ENCODE measurements around the gene VDR.
A peak's percentile ranks its signal among the peaks of the same experiment; 100 is the strongest.

The VDR gene

DNA sequence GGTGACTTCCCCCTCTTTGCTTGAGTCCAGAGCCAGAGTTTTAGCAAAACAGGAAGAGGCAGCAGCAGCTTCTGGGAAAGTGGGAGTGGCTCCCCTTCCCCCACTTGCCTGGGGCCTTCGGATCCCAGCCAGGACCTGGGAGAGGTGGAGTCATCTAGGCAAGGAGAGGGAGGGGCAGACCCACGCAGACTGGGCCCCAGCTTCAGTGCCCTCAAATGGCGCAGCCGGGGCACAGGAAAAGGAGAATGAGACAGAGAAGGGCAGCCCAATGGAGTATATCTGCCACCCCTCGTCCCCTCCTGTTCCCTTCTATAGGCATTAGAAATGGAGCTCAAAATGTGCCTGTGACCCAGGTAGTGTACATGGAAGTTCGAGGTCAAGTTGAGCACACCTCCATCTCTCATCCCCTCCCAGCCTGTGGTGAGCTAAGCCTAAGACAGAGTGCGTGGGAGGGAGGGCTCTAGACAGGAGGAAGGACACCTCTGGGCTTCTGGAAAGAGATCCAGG lies 75.8 kb downstream of the VDR start:
- TF ChIP-seq ESRRG (CRISPR knock-in tag; IDR thresholded peaks at IDR 0.05) (no peak), ISL1 (CRISPR knock-in tag; IDR thresholded peaks at IDR 0.05) (no peak), CSDC2 (CRISPR knock-in tag; IDR thresholded peaks at IDR 0.05) (no peak)
- TF ChIP-seq, protein P1, sequence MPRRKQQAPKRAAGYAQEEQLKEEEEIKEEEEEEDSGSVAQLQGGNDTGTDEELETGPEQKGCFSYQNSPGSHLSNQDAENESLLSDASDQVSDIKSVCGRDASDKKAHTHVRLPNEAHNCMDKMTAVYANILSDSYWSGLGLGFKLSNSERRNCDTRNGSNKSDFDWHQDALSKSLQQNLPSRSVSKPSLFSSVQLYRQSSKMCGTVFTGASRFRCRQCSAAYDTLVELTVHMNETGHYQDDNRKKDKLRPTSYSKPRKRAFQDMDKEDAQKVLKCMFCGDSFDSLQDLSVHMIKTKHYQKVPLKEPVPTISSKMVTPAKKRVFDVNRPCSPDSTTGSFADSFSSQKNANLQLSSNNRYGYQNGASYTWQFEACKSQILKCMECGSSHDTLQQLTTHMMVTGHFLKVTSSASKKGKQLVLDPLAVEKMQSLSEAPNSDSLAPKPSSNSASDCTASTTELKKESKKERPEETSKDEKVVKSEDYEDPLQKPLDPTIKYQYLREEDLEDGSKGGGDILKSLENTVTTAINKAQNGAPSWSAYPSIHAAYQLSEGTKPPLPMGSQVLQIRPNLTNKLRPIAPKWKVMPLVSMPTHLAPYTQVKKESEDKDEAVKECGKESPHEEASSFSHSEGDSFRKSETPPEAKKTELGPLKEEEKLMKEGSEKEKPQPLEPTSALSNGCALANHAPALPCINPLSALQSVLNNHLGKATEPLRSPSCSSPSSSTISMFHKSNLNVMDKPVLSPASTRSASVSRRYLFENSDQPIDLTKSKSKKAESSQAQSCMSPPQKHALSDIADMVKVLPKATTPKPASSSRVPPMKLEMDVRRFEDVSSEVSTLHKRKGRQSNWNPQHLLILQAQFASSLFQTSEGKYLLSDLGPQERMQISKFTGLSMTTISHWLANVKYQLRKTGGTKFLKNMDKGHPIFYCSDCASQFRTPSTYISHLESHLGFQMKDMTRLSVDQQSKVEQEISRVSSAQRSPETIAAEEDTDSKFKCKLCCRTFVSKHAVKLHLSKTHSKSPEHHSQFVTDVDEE (CRISPR knock-in tag; IDR thresholded peaks at IDR 0.05), result no peak
- TF ChIP-seq, protein P2, sequence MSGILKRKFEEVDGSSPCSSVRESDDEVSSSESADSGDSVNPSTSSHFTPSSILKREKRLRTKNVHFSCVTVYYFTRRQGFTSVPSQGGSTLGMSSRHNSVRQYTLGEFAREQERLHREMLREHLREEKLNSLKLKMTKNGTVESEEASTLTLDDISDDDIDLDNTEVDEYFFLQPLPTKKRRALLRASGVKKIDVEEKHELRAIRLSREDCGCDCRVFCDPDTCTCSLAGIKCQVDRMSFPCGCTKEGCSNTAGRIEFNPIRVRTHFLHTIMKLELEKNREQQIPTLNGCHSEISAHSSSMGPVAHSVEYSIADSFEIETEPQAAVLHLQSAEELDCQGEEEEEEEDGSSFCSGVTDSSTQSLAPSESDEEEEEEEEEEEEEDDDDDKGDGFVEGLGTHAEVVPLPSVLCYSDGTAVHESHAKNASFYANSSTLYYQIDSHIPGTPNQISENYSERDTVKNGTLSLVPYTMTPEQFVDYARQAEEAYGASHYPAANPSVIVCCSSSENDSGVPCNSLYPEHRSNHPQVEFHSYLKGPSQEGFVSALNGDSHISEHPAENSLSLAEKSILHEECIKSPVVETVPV (CRISPR knock-in tag; IDR thresholded peaks at IDR 0.05), result no peak
- peak; percentile 80 for ATAC-seq

DNA sequence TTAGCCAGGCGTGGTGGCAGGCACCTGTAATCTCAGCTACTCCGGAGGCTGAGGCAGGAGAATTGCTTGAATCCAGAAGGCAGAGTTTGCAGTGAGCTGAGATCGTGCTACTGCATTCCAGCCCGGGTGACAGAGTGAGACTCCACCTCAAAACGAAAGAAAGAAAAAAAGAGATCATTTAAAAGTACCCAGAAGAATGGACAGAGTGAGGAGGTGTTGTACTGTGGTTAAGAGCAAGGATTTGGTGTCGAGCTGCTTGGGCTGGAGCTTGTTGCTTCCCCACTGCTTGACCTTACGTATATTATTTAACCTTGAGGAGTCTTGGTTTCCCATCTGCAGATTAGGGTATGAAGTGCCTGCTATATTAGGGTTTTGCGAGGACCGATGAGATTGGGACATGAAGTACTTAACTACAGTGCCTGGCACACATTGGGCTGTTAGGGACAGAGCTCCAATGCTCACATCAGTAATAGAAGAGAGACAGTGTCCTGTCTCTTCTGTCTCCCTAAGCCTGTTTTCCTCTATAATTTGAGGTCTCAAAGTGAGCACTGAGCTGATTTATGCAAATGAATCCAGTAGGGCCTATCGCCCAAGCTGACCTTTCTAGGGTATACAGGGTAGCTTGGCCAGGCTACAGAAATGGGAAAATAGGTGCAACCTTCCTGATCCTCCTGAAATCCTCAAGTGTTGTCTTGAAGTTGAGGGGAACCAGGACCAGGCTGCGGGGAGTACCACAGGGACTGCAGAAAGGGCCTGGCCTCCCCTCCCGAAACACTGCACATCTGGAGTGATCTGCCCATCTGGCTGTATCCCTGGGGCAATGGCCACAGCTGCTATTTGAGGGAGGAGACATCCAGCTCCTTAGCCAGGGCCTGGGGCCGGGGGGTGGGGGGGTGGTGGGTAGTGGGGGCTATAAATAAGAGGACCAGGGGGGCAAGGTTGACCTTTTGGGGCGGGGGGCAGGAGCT lies 76.5 kb downstream of the VDR start:
- peak; percentile 19; the same call in 2 of the 3 replicates for ATAC-seq
- TF ChIP-seq SNAI2 (CRISPR knock-in tag; IDR thresholded peaks at IDR 0.05), result no peak
- no peak for TF ChIP-seq ARNTL (CRISPR knock-in tag; IDR thresholded peaks at IDR 0.05; ENCODE audit: borderline replicate concordance, low read depth)
- no peak for TF ChIP-seq TOX (CRISPR knock-in tag; IDR thresholded peaks at IDR 0.05; ENCODE audit: borderline replicate concordance)
- TF ChIP-seq, protein P2 (CRISPR knock-in tag; IDR thresholded peaks at IDR 0.05), result no peak
- TF ChIP-seq BACH2 (CRISPR knock-in tag; IDR thresholded peaks at IDR 0.05; ENCODE audit: borderline replicate concordance), result no peak
- no peak for TF ChIP-seq ZNF565 (CRISPR knock-in tag; conservative IDR thresholded peaks at IDR 0.05; ENCODE audit: low read depth)
- no peak for TF ChIP-seq ESRRG (CRISPR knock-in tag; IDR thresholded peaks at IDR 0.05)
- TF ChIP-seq TCF4 (CRISPR knock-in tag; IDR thresholded peaks at IDR 0.05; ENCODE audit: borderline replicate concordance), result no peak
- no peak for TF ChIP-seq ZC3H10 (CRISPR knock-in tag; IDR thresholded peaks at IDR 0.05)
- TF ChIP-seq, protein P3, sequence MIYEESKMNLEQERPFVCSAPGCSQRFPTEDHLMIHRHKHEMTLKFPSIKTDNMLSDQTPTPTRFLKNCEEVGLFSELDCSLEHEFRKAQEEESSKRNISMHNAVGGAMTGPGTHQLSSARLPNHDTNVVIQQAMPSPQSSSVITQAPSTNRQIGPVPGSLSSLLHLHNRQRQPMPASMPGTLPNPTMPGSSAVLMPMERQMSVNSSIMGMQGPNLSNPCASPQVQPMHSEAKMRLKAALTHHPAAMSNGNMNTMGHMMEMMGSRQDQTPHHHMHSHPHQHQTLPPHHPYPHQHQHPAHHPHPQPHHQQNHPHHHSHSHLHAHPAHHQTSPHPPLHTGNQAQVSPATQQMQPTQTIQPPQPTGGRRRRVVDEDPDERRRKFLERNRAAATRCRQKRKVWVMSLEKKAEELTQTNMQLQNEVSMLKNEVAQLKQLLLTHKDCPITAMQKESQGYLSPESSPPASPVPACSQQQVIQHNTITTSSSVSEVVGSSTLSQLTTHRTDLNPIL (CRISPR knock-in tag; IDR thresholded peaks at IDR 0.05; ENCODE audit: low read depth), result no peak
- TF ChIP-seq RARB (CRISPR knock-in tag; IDR thresholded peaks at IDR 0.05), result no peak
- TF ChIP-seq OSR1 (CRISPR knock-in tag; IDR thresholded peaks at IDR 0.05), result no peak
- TF ChIP-seq GLIS3 (CRISPR knock-in tag; IDR thresholded peaks at IDR 0.05), result no peak
- no peak for TF ChIP-seq ZFP3 (CRISPR knock-in tag; IDR thresholded peaks at IDR 0.05)
- TF ChIP-seq, protein P4, sequence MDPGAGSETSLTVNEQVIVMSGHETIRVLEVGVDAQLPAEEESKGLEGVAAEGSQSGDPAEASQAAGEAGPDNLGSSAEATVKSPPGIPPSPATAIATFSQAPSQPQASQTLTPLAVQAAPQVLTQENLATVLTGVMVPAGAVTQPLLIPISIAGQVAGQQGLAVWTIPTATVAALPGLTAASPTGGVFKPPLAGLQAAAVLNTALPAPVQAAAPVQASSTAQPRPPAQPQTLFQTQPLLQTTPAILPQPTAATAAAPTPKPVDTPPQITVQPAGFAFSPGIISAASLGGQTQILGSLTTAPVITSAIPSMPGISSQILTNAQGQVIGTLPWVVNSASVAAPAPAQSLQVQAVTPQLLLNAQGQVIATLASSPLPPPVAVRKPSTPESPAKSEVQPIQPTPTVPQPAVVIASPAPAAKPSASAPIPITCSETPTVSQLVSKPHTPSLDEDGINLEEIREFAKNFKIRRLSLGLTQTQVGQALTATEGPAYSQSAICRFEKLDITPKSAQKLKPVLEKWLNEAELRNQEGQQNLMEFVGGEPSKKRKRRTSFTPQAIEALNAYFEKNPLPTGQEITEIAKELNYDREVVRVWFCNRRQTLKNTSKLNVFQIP (CRISPR knock-in tag; IDR thresholded peaks at IDR 0.05; ENCODE audit: borderline replicate concordance, low read depth), result no peak

DNA sequence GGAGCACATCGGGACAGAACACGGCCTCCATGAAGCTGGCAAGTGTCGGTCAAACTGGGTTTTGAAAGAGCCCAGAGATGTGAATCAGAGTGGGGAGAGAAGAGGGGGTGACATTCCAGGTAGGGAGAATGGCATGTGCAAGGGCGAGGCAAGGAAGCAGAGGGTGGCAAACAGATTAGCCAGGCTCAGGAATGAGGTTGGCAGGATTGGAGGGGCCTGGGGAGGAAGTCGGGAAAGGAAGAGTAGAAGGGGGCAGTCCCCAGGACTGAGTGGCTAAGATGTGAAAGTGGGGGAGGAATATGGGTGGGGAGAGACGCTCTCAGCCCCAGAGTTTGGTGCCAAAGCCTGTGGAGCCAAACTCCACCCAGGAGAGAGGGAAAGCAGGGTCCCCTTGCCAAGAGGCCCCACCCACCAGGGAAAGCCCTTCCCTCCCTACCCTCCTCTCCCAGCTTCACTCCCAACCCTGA lies 79.6 kb downstream of the VDR start:
- ATAC-seq, result no peak
- no peak for TF ChIP-seq TOX (CRISPR knock-in tag; IDR thresholded peaks at IDR 0.05; ENCODE audit: borderline replicate concordance)
- TF ChIP-seq ZC3H10 (CRISPR knock-in tag; IDR thresholded peaks at IDR 0.05), result no peak
- no peak for TF ChIP-seq ESRRG (CRISPR knock-in tag; IDR thresholded peaks at IDR 0.05)
- TF ChIP-seq ZNF8 (CRISPR knock-in tag; IDR thresholded peaks at IDR 0.05), result no peak
- no peak for TF ChIP-seq ISL1 (CRISPR knock-in tag; IDR thresholded peaks at IDR 0.05)
- TF ChIP-seq, protein P1 (CRISPR knock-in tag; IDR thresholded peaks at IDR 0.05), result no peak
- TF ChIP-seq GLIS3 (CRISPR knock-in tag; IDR thresholded peaks at IDR 0.05), result no peak
- no peak for TF ChIP-seq CSDC2 (CRISPR knock-in tag; IDR thresholded peaks at IDR 0.05)
- no peak for TF ChIP-seq ZFP30 (CRISPR knock-in tag; IDR thresholded peaks at IDR 0.05)
- no peak for TF ChIP-seq ARNTL (CRISPR knock-in tag; IDR thresholded peaks at IDR 0.05; ENCODE audit: borderline replicate concordance, low read depth)
- no peak for TF ChIP-seq SNAI2 (CRISPR knock-in tag; IDR thresholded peaks at IDR 0.05)
- TF ChIP-seq, protein P5, sequence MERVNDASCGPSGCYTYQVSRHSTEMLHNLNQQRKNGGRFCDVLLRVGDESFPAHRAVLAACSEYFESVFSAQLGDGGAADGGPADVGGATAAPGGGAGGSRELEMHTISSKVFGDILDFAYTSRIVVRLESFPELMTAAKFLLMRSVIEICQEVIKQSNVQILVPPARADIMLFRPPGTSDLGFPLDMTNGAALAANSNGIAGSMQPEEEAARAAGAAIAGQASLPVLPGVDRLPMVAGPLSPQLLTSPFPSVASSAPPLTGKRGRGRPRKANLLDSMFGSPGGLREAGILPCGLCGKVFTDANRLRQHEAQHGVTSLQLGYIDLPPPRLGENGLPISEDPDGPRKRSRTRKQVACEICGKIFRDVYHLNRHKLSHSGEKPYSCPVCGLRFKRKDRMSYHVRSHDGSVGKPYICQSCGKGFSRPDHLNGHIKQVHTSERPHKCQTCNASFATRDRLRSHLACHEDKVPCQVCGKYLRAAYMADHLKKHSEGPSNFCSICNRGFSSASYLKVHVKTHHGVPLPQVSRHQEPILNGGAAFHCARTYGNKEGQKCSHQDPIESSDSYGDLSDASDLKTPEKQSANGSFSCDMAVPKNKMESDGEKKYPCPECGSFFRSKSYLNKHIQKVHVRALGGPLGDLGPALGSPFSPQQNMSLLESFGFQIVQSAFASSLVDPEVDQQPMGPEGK (CRISPR knock-in tag; IDR thresholded peaks at IDR 0.05; ENCODE audit: borderline replicate concordance), result no peak
